Measurements from ENCODE around the gene GDPD5. TPM values are rescaled to one million over a fixed set of nuclear protein-coding genes. Genes with fewer than 3 reads are reported as not detected.
A peak's percentile ranks its signal among the peaks of the same experiment; 100 is the strongest.

GDPD5 gene
- total and polyA plus RNA-seq, 2 donors (not counting 1 experiment from before 2014, with no cell fraction given), result 2.5 to 3.1 TPM

DNA sequence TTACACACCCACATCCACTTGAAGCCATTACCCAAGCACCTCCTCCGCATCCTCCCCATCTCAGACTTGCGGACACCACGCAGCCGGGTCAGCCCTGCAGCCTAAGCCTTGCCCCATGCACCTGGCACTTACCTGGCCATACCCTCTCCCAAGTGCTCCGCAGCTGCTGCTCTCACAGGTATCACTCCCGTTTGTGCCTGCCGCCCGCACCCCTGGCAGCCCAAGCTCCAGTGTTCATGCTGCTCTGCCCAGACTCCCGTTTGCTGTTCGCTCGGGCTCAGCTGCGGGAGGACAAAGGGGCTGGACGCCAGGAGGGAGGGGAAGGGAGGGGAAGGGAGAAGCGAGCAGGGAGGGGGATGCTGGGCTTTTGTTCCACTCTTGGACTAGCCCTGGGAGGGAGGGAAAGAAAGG lies 92.8 kb downstream of the GDPD5 start, which contains the start of gene KLHL35:
KLHL35 (minus strand) TSS at position 293 of the 411 bp plus-strand sequence. CDS start 2,574 bp downstream, outside the sequence.
- no peaks in the 10 kb centered on the region for H3K4me1 ChIP-seq (ENCODE audit: control insufficient read depth, extremely low read depth, insufficient read depth, low read length)
- DNase-seq (ENCODE audit: low read depth in 2 of 2), result no peak
- H3K9me3 ChIP-seq (ENCODE audit: control insufficient read depth, insufficient read depth, low read depth, low read length), result no peaks in the 10 kb centered on the region
- no peak within 1 kb of the TSS for H3K4me3 ChIP-seq (replicated peaks in 1 of 4; ENCODE audit: control extremely low read depth in 1 of 4, insufficient read depth in 1 of 4, low read depth in 3 of 4, low read length in 4 of 4)
- TF ChIP-seq EZH2 (IDR thresholded peaks at IDR 0.05; ENCODE audit: low read length, missing control alignments), result peak; percentile 52
- TF ChIP-seq, protein P1, sequence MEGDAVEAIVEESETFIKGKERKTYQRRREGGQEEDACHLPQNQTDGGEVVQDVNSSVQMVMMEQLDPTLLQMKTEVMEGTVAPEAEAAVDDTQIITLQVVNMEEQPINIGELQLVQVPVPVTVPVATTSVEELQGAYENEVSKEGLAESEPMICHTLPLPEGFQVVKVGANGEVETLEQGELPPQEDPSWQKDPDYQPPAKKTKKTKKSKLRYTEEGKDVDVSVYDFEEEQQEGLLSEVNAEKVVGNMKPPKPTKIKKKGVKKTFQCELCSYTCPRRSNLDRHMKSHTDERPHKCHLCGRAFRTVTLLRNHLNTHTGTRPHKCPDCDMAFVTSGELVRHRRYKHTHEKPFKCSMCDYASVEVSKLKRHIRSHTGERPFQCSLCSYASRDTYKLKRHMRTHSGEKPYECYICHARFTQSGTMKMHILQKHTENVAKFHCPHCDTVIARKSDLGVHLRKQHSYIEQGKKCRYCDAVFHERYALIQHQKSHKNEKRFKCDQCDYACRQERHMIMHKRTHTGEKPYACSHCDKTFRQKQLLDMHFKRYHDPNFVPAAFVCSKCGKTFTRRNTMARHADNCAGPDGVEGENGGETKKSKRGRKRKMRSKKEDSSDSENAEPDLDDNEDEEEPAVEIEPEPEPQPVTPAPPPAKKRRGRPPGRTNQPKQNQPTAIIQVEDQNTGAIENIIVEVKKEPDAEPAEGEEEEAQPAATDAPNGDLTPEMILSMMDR (conservative IDR thresholded peaks at IDR 0.05 in 1 of 2, IDR thresholded peaks at IDR 0.05 in 1 of 2; ENCODE audit: low read depth in 1 of 2, low read length in 2 of 2), result no peak
- H3K27ac ChIP-seq (ENCODE audit: insufficient read depth, low read length), result no peak within 1 kb of the TSS
- no peak within 1 kb of the TSS for H2AFZ ChIP-seq (ENCODE audit: low read length)
- H3K79me2 ChIP-seq (ENCODE audit: control insufficient read depth, insufficient read depth, low read length), result no peaks in the 10 kb centered on the region
- no peak within 1 kb of the TSS for H3K4me2 ChIP-seq (ENCODE audit: extremely low read depth, insufficient read depth, low read length)
- no peak within 1 kb of the TSS for H3K9ac ChIP-seq (ENCODE audit: insufficient read depth, low read length)
- peaks cover 34% of the 10 kb centered on the region for H3K27me3 ChIP-seq (ENCODE audit: control insufficient read depth, insufficient read depth, low read length)
- no peaks in the 10 kb centered on the region for H4K20me1 ChIP-seq (ENCODE audit: control insufficient read depth, extremely low read depth, insufficient read depth, low read length)
- H3K36me3 ChIP-seq (ENCODE audit: control insufficient read depth, insufficient read depth, low read length), result no peaks in the 10 kb centered on the region

DNA sequence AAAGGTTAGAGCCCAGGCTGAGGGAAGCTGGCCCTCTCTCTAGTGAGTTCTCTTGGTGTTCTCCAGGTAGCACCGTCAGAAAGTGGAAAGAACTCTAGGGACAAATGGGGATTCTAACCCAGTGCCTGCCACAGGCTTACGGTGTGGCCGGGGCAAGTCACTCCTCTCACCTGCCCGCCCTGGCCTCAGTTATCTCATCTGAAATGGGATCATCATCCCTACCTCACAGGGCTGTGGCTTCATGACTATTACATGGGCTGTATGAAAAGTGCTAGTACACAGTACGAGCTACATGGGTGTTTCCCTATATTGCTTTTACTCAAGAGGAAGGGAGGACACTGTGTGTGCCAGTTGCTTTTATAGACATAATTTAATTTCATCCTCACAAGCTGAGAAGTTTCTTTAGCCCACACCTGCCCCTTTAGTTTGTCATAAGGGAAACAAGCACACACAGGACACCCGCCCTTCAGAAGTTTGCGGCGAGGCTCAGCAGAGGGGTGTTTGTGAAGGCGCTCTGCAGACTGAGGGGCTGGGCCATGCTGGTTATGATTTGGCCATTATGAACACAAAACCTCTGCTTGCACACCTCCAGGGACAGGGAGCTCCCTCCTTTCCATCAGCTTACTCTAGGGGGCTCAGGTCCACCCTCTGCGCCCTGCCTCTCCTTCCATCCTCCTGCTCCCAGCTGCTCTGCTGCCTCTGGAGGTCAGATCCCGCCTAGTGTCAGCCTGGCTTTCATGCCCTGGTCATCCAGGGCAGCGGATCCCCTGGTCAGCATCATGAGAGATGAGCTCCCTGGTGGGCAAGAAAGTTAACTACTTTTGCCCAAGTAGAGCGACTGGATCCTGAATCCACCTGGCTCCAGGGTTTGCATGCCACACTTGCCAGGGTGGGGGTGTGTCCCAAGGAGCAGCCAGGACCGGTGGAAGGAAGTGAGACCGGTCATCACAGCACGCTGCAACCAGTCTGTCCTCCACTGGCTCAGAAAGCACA lies 93.9 kb downstream of the GDPD5 start:
- no peak overlapping the region for H2AFZ ChIP-seq (ENCODE audit: low read length)
- H3K9me3 ChIP-seq (ENCODE audit: control insufficient read depth, insufficient read depth, low read depth, low read length), result no peaks in the 10 kb centered on the region
- H3K27me3 ChIP-seq (ENCODE audit: control insufficient read depth, insufficient read depth, low read length), result peaks cover 34% of the 10 kb centered on the region
- no peak overlapping the region for H3K9ac ChIP-seq (ENCODE audit: insufficient read depth, low read length)
- TF ChIP-seq EZH2 (IDR thresholded peaks at IDR 0.05; ENCODE audit: low read length, missing control alignments), result peak; percentile 5
- TF ChIP-seq, protein P1 (conservative IDR thresholded peaks at IDR 0.05 in 1 of 2, IDR thresholded peaks at IDR 0.05 in 1 of 2; ENCODE audit: low read depth in 1 of 2, low read length in 2 of 2), result no peak
- no peak for DNase-seq (ENCODE audit: low read depth in 2 of 2)
- H4K20me1 ChIP-seq (ENCODE audit: control insufficient read depth, extremely low read depth, insufficient read depth, low read length), result no peaks in the 10 kb centered on the region
- no peaks in the 10 kb centered on the region for H3K79me2 ChIP-seq (ENCODE audit: control insufficient read depth, insufficient read depth, low read length)
- H3K4me2 ChIP-seq (ENCODE audit: extremely low read depth, insufficient read depth, low read length), result no peak overlapping the region
- no peak overlapping the region for H3K27ac ChIP-seq (ENCODE audit: insufficient read depth, low read length)
- H3K4me3 ChIP-seq (replicated peaks in 1 of 4; ENCODE audit: control extremely low read depth in 1 of 4, insufficient read depth in 1 of 4, low read depth in 3 of 4, low read length in 4 of 4), result no peak overlapping the region
- no peaks in the 10 kb centered on the region for H3K36me3 ChIP-seq (ENCODE audit: control insufficient read depth, insufficient read depth, low read length)
- H3K4me1 ChIP-seq (ENCODE audit: control insufficient read depth, extremely low read depth, insufficient read depth, low read length), result no peaks in the 10 kb centered on the region

DNA sequence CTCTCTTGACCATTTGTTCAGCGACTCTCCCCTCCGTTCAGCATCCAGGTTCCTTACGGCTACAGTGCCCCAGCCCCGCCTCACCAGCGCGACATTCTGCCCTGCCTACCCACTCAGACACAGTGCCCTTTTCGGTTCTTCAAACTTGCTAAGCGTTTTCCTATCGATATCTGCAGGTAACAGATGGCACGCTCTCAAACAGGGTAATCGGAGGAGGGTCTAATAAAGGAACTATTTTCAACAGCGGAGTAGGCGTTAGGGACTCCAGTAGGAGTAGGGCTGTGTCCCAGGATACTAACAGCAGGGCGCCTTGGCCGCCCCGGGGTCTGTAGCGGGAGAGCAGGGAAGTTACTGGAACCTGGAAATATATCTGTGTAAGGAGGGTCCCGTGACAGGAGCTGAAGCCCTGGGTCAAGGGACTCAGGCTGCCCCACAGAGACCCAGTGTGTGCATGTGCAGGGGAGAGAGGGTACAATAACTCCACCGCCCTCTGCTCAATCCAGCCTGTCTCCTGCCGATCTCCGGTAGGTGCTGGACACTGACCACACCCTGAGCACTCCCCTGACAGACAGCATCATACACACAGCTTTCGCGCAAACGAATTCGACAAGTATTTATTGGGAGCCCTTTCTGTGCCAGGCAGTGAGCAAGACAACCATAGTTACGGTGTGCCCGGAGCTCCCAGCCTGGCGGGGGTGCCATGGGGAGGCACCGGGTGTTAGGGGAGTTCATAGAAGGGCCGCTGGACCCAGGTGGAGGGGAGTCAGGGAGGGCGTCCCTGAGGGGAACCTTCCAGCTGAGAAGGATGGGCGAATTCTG lies 94.8 kb downstream of the GDPD5 start:
- Histone ChIP-seq H3K4me3 (replicated peaks in 1 of 4; ENCODE audit: control extremely low read depth in 1 of 4, insufficient read depth in 1 of 4, low read depth in 3 of 4, low read length in 4 of 4) (peak overlapping the region in 1 of 4 experiments; percentile 30), H3K27me3 (ENCODE audit: control insufficient read depth, insufficient read depth, low read length) (peaks cover 34% of the 10 kb centered on the region), H3K9me3 (ENCODE audit: control insufficient read depth, insufficient read depth, low read depth, low read length) (no peaks in the 10 kb centered on the region), H3K4me2 (ENCODE audit: extremely low read depth, insufficient read depth, low read length) (no peak overlapping the region), H3K9ac (ENCODE audit: insufficient read depth, low read length) (no peak overlapping the region), H3K4me1 (ENCODE audit: control insufficient read depth, extremely low read depth, insufficient read depth, low read length) (no peaks in the 10 kb centered on the region), H3K36me3 (ENCODE audit: control insufficient read depth, insufficient read depth, low read length) (no peaks in the 10 kb centered on the region), H3K79me2 (ENCODE audit: control insufficient read depth, insufficient read depth, low read length) (no peaks in the 10 kb centered on the region), H4K20me1 (ENCODE audit: control insufficient read depth, extremely low read depth, insufficient read depth, low read length) (no peaks in the 10 kb centered on the region), H2AFZ (ENCODE audit: low read length) (no peak overlapping the region), H3K27ac (ENCODE audit: insufficient read depth, low read length) (no peak overlapping the region)
- peak; percentile 84 for TF ChIP-seq EZH2 (IDR thresholded peaks at IDR 0.05; ENCODE audit: low read length, missing control alignments)
- TF ChIP-seq, protein P1 (conservative IDR thresholded peaks at IDR 0.05 in 1 of 2, IDR thresholded peaks at IDR 0.05 in 1 of 2; ENCODE audit: low read depth in 1 of 2, low read length in 2 of 2), result no peak
- DNase-seq (ENCODE audit: low read depth in 2 of 2), result no peak

Measured in fibroblast of lung (primary cell).